ENCODE data around the gene KCNJ12. TPM values are rescaled to one million over a fixed set of nuclear protein-coding genes. Genes with fewer than 3 reads are reported as not detected.
"Not testable (repeated sequence)": the region's sequence is repeated elsewhere in the genome, so short reads cannot be mapped to it uniquely, and the experiment has no call there.

KCNJ12 gene
- total and polyA plus RNA-seq, 5 donors = 9.8 to 13.3 (median 10.0) TPM

DNA sequence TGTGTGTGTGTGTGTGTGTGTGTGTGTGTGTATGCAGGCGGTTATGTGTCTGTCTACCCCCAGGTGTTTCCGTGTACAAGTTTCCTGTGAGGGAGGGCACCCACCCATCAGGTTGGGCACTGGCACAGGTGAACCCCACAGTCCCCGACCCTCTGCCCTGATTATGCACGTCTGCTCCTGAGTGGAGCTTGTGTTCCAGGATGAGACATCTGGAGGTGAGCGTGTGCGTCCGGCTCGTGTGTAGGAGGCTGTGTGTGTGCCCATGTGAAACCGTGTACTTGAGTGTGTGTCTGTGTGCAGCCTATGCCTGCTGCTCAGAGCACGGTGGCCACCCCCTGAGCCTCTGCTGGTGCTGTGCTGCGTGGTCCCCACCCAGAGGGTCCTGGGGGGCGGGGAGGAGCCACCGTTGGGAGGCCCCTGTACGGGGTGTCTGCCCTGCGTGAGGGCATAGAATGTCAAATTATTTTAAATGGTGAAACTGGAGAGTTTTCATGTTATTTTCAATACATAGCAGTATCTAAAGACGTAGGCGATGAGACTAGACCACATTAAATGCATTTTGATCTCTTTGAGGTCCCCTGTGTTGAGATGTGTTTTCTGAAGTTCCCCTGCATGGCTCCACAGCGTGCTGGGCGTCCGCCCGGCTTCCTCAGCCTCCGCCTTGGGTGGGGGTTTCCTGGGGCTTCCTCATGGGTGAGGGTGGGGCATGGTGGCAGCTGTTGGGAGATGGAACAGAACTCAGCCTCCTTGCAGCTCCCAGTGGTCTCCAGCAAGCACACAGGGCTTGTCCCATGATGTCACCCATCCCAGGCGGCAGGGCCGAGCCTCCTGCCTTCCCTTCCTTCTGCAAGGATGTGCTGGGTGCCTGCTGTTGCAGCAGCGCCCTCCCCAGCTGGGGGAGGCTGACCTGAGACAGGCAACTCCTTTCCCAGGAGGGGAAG is 43.4 kb downstream of the KCNJ12 start:
- intact Hi-C loops (cut with DNase I) = no loop called here

DNA sequence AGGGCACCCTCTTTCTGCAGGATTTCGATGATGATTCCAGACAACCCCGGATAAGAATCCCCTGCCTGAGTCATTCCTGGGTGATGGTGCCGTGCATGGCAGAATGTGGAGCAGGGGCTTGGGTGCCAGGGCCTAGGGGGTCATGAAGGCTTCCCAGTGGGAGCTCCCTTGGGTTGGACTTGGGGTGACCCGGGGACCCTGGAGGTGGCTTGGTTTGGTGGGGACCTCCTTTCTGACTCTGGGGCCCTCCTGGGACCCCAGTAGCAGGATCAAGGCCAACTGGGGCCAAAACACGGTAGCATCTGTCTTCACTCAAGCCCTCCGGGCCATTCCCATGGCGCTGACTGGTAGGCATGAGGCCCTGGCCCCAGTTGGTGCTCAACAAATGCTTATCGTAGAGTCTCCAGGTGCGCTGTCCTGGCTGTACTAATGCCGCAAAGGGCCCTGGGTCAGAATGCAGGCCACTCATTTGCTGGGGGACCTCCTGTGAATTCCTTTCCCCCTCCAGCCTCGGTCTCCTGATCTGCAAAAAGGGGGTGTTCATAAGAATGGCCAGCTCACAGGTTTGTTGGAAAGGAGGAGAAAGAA is 44.4 kb downstream of the KCNJ12 start:
- DNase-seq = peak in 1 of 3 donors; percentile 36
- intact Hi-C loops (cut with DNase I); H3K9me3 ChIP-seq (ENCODE audit: control insufficient read depth, low read length); H3K27ac ChIP-seq (ENCODE audit: low read length); H3K4me3 ChIP-seq (ENCODE audit: low read length); H3K4me1 ChIP-seq (ENCODE audit: control insufficient read depth, insufficient read depth, low read length); H3K27me3 ChIP-seq (ENCODE audit: control insufficient read depth, insufficient read depth); ATAC-seq: not testable (repeated sequence)
- 76% methylated on average over 11 of the region's 11 CpGs for WGBS

More for the DNA sequence above, 43.4 kb downstream of the KCNJ12 start:
- 75% methylated on average over 25 of the region's 25 CpGs for WGBS
- H3K27me3 ChIP-seq (ENCODE audit: control insufficient read depth, insufficient read depth) = no peaks in the 10 kb centered on the region
- H3K9me3 ChIP-seq (ENCODE audit: control insufficient read depth, low read length) = no peaks in the 10 kb centered on the region
- peak in 1 of 3 donors; percentile 57 for DNase-seq
- H3K4me3 ChIP-seq (ENCODE audit: low read length) = no peak overlapping the region
- H3K4me1 ChIP-seq (ENCODE audit: control insufficient read depth, insufficient read depth, low read length) = no peaks in the 10 kb centered on the region
- no peak overlapping the region for H3K27ac ChIP-seq (ENCODE audit: low read length)
- ATAC-seq = peak in 1 of 2 donors; percentile 8

DNA sequence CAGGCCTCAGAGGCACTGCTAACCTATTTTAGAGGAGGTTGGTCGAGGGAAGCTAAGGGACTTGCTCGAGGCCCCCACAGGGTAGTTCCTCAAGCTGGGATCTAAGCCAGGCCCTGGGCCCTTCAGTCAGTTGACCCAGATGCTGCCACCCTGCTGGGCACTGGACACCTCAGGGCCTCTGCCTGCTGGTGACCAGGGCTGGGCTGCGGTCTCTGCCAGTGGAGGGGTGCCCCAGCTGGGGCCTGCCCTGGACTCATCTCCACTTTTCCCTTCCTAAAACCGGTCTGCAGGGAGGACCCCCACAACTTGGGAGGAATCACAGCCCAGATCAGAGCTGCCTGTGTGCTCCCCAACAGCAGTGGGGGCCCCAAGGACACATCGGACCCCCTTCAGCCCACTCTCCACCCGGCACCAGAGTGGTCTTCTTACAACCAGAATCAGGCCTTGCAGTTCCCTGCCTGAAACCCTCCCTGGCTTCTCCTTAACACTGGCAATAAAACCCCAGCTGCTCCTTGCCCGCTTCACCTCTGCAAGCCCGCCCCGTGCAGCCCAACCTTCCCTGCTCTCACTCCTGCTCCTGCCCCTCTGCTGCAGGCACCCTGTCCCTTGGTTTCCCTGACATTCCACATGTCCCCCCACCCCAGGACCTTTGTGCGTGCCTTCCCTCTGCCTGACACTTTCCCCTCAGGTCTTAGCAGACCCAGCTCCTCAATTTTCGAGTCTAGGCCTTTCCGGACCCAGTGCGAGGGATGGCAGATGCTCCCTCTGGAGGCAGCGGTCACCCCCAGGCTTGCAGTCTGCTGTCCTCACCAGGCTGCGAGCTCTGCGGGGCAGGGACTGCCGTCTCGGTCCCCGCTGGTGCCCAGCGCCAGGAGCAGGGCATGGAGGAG is 45.5 kb downstream of the KCNJ12 start:
- H3K9me3 ChIP-seq (ENCODE audit: control insufficient read depth, low read length); H3K4me3 ChIP-seq (ENCODE audit: low read length); H3K4me1 ChIP-seq (ENCODE audit: control insufficient read depth, insufficient read depth, low read length); intact Hi-C loops (cut with DNase I); H3K27ac ChIP-seq (ENCODE audit: low read length); H3K27me3 ChIP-seq (ENCODE audit: control insufficient read depth, insufficient read depth): not testable (repeated sequence)
- ATAC-seq = peak in 1 of 2 donors; percentile 5
- WGBS = 85% methylated on average over 20 of the region's 20 CpGs
- peak in 2 of 3 donors; percentile 40 to 66 for DNase-seq

DNA sequence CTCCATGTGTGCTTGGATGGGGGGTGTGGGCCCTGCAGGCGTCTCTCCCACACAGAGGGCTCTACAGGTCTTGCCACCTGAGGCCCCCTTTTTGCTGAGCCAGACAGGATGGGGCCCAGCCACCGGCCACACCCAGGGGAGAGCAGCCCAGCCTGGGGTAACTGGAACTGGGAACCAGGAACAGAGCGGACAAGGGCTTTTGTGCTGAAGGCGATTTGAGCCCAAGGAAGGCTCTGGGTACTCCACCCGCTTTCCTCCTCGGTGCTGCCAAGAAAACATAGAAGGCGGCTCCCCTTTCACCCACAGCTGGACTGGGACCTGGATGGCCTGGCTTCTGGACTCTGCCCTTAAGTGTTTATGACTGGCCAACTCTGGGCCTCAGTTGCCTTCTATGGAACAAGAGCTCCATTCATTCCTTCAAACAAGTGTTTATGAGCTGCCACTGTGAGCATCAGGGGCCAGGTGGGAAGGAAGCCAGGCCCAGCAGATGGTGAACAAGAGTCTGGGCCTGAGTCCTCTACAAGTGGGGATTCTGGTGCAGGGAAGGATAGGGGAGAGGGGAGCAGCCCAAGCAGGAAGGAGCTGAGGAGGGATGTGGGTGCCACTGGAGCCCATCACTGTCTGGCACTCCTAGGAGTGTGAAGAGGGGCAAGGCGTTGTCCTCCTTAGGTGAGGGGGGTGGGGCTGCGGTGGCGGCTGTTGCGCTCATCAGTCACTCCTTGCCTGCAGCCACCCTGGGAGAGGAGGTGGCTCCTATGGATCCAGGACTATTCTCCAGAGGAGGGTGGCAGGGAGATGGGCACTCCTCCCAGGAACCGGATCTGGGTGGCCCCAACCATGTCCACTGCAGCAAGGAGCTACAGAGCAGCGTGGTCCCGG is 46.4 kb downstream of the KCNJ12 start:
- 69% methylated on average over 12 of the region's 14 CpGs for WGBS
- H3K27me3 ChIP-seq (ENCODE audit: control insufficient read depth, insufficient read depth); intact Hi-C loops (cut with DNase I); H3K27ac ChIP-seq (ENCODE audit: low read length); H3K4me3 ChIP-seq (ENCODE audit: low read length); H3K9me3 ChIP-seq (ENCODE audit: control insufficient read depth, low read length); H3K4me1 ChIP-seq (ENCODE audit: control insufficient read depth, insufficient read depth, low read length): not testable (repeated sequence)
- peak in 2 of 3 donors; percentile 21 to 72 for DNase-seq
- ATAC-seq = peak; percentile 22 to 47

DNA sequence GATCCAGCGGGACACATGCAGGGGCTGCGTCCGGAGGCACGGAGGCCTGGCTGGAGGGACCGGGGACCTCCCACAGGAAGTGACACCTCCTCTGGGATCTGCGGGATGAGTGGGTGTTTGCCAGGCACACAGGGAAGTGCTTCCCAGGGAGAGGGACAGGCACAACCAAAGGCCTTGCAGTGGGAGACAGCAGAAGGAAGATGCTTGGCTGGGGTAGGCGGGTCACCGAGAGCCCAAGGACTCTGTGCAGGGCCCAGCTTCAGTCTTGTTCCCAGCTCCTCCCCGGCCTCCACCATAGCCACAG is 47.0 kb downstream of the KCNJ12 start:
- 46% methylated on average over 9 of the region's 9 CpGs for WGBS
- H3K4me1 ChIP-seq (ENCODE audit: control insufficient read depth, insufficient read depth, low read length); H3K4me3 ChIP-seq (ENCODE audit: low read length); H3K27ac ChIP-seq (ENCODE audit: low read length); H3K9me3 ChIP-seq (ENCODE audit: control insufficient read depth, low read length); H3K27me3 ChIP-seq (ENCODE audit: control insufficient read depth, insufficient read depth); intact Hi-C loops (cut with DNase I): not testable (repeated sequence)
- DNase-seq = peak; percentile 45 to 66 (median 63)
- ATAC-seq = peak; percentile 34 to 38

DNA sequence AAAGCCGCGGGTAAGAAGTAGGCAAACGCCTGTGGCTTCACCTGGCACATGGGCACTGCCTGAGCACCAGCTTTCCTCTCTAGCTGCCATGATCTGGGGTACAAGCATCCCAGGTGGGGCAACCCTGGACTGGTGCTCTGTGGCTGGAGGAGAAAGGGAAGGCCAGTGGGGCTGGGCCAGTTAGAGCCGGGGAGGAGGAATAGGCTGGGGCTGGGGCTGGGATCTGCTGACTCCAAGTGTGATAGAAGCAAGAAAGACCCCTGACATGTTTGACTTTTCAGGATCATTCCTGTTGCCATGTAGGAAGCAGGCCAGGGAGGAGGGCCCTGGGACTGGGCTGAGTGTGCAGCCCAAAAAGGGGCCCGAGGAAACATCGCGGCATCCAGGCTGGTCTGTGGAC is 48.5 kb downstream of the KCNJ12 start:
- 89% methylated on average over 7 of the region's 7 CpGs for WGBS

DNA sequence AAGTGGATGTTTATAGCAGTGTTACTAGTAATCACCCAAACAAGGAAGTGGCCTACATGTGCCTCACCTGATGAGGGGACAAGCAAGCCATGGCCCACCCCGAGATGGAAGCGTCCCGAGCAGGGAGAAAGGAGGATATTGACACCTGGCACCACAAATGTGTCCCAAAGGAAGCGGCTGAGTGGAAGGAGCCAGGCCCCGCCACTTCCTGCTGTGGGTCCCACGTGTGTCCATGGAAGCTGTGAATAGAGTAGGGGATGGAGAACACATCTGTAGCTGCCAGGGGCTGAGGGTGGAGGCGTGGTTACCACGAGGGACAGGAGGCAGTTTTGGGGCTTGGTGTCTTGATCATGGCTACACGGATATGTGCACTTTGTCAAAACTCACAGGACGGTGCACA is 49.2 kb downstream of the KCNJ12 start:
- no peaks in the 10 kb centered on the region for H3K27me3 ChIP-seq (ENCODE audit: control insufficient read depth, insufficient read depth)
- DNase-seq (peak in 1 of 3 donors; percentile 21), ATAC-seq (no peak)
- WGBS = 79% methylated on average over 10 of the region's 10 CpGs
- no peak overlapping the region for H3K4me3 ChIP-seq (ENCODE audit: low read length)
- peaks cover 2% of the 10 kb centered on the region for H3K4me1 ChIP-seq (ENCODE audit: control insufficient read depth, insufficient read depth, low read length)
- H3K27ac ChIP-seq (ENCODE audit: low read length) = no peak overlapping the region
- H3K9me3 ChIP-seq (ENCODE audit: control insufficient read depth, low read length) = no peaks in the 10 kb centered on the region
- intact Hi-C loops (cut with DNase I) = no loop called here

More for the DNA sequence above, 48.5 kb downstream of the KCNJ12 start:
- H3K27ac ChIP-seq (ENCODE audit: low read length); ATAC-seq; H3K4me3 ChIP-seq (ENCODE audit: low read length); H3K9me3 ChIP-seq (ENCODE audit: control insufficient read depth, low read length); intact Hi-C loops (cut with DNase I); H3K4me1 ChIP-seq (ENCODE audit: control insufficient read depth, insufficient read depth, low read length); H3K27me3 ChIP-seq (ENCODE audit: control insufficient read depth, insufficient read depth): not testable (repeated sequence)
- peak in 2 of 3 donors; percentile 23 to 28 for DNase-seq

DNA sequence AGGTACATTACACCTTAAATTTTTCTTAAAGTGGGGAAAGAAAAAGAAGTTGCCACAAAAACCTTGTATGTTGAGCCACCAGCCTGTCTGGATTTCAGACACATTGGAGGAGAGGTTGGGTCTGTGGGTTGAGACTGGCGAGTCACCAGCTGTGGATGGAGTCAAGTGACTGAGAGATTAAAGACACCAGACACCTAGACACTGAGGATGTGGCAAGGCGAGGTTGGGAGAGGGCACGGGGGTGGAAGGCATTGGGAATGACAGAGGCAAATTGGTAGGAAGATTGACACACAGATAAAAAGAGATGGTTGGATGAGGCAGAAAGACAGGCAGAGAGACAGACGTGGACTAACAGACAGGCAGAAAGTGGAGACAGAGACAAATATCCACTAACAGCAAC is 49.6 kb downstream of the KCNJ12 start:
- peaks cover 2% of the 10 kb centered on the region for H3K4me1 ChIP-seq (ENCODE audit: control insufficient read depth, insufficient read depth, low read length)
- ATAC-seq = no peak

DNA sequence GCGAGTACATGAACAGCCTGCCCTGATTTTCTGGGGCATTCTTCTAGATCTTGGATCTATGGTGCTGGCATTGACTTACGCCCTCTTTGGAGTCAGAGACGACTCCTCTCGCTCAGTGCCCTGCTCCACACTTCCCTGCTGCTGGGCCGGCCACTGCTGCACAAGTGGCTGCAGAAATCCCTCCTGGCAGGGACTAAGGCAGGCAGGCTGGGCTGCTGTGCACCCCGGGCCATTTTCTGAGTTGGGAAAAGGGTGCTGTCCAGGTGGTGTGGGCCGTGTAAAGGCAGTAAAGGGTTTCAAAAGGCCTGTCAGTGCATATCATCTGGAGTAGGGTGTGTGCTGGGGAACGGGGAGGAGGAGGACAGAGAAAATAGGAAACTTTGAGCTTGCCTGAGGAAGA is 50.1 kb downstream of the KCNJ12 start:
- ATAC-seq; intact Hi-C loops (cut with DNase I); H3K4me3 ChIP-seq (ENCODE audit: low read length); H3K27ac ChIP-seq (ENCODE audit: low read length); H3K4me1 ChIP-seq (ENCODE audit: control insufficient read depth, insufficient read depth, low read length); H3K9me3 ChIP-seq (ENCODE audit: control insufficient read depth, low read length); H3K27me3 ChIP-seq (ENCODE audit: control insufficient read depth, insufficient read depth); DNase-seq: not testable (repeated sequence)
- 67% methylated on average over 8 of the region's 8 CpGs for WGBS

More for the DNA sequence above, 49.6 kb downstream of the KCNJ12 start:
- Histone ChIP-seq H3K27ac (ENCODE audit: low read length) (no peak overlapping the region), H3K27me3 (ENCODE audit: control insufficient read depth, insufficient read depth) (no peaks in the 10 kb centered on the region), H3K4me3 (ENCODE audit: low read length) (no peak overlapping the region), H3K9me3 (ENCODE audit: control insufficient read depth, low read length) (no peaks in the 10 kb centered on the region)
- DNase-seq = no peak
- intact Hi-C loops (cut with DNase I) = no loop called here
- 47% methylated on average over 4 of the region's 4 CpGs for WGBS

DNA sequence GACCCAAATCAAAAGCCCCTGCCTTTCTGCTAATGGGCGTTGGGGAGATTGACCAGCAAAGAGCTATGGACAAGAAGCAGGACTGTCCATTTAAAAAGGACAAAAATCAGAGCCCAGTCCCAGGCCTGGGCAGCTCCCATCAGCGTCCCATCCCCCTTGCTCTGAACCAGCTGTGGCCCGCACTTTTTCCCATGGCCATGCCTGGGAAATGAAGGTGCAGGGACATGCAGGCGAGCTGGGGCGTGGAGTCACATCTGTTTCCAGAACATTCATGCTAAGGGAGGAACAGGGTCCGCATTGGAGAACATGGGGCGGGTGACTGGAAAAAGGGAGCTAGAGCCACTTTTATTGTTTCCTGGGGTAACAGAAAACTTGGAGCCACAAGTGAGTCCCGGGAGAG is 50.7 kb downstream of the KCNJ12 start:
- H3K4me3 ChIP-seq (ENCODE audit: low read length); ATAC-seq; H3K9me3 ChIP-seq (ENCODE audit: control insufficient read depth, low read length); H3K27ac ChIP-seq (ENCODE audit: low read length); H3K4me1 ChIP-seq (ENCODE audit: control insufficient read depth, insufficient read depth, low read length); intact Hi-C loops (cut with DNase I); H3K27me3 ChIP-seq (ENCODE audit: control insufficient read depth, insufficient read depth): not testable (repeated sequence)
- WGBS = 92% methylated on average over 7 of the region's 8 CpGs
- peak in 2 of 3 donors; percentile 28 to 29 for DNase-seq
